GM18517 (cell line): ENCODE measurements around the gene GTPBP2.
"Not testable (repeated sequence)": the region's sequence is repeated elsewhere in the genome, so short reads cannot be mapped to it uniquely, and the experiment has no call there.

ENCODE experiments used
- ATAC-seq: cut with Tn5 transposase; IDR thresholded peaks from one replicate; pipeline ENCODE4 v1.9.1; 2021; ENCODE audit warnings: mild to moderate bottlenecking, moderate library complexity; ENCODE audit not compliant: unreplicated experiment

GTPBP2 gene

DNA sequence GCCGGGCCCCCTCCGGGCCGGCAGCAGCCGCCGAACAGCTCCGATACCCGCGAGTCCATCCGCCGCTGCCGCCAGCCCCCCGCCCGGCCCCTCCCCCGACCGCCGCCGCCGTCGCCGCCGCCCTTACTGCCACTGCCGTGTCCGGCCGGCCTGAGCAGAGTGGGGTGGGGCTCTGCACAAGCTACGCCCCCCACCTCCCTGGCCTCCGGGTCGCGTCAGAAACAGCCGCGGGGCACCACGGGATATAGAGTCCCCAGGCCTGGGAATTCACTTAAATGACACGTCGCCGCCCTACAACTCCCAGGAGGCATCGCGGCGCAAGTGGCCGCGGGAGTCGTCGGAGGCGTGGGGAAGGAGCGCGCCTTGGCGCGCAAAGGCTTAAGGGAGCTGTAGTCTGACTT is at the start of gene GTPBP2:
Gene GTPBP2, minus strand, starts transcription at position 161 of the 401 bp plus-strand sequence. Its CDS starts 102 bp downstream, at position 59.
- peak; percentile 71 for ATAC-seq

DNA sequence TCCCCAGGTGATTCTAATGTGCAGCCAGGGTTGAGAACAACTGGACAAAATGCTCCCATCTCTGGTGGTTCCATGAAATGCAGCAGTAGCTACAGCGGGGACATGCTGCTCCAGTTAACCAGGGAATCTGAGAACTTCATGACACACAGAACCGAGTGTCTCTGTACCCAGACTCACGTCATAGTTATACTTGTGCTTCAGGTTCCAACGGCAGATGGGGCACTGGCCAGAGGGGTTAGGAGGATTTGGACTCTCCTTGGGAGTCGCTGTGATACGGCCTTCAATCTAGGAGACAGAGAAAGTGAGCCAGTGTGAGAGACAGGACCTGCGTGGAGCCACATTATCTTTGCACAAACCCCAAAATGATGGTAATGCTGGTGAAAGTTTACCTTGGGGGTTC is 49.3 kb upstream of the GTPBP2 start:
- ATAC-seq = no peak

DNA sequence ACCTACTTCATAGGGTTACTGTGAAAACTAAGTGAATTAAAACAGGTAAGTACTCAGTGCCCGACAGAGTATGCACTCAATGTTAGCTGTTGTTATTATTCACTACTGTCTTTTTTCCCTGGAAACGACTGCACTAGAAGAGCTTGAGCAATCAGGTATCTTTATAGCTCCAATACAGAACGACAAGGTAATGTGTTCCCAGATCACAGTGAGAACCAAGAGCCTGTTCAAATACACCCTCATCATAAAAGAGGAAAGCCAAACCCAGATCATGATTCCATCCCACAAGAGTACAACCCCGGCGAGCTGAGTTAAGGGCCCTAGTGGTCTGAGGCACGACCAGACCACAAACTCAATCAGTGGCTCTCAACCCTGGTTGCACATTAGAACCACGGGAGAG is 48.7 kb upstream of the GTPBP2 start:
- no peak for ATAC-seq

GRCh38 chr6:43676962-43677606 is 48.0 kb upstream of the GTPBP2 start:
- no peak for ATAC-seq

- ATAC-seq = no peak
These were observed 45.9 kb upstream of the GTPBP2 start for GRCh38 chr6:43674921-43675320.

DNA sequence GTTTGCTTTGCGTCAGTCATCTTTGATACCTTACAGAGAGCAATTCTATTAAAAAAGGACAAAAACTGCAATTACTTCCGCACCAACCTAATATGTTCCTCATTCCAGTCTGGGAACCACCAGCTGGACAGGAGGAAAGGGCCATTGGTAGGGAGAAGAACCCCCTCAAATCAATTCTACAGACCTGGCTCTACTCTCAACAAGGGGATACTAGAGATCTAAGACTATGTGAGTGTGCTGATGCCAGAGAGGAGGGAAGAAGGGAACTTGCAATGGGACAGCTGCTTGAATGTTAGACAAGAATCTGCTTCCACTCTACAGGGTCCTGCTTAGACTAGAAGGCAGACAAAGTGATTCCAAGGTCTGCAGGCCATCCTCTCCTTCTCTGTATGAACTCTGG is 45.2 kb upstream of the GTPBP2 start:
- no peak for ATAC-seq

- no peak for ATAC-seq
These were observed 44.5 kb upstream of the GTPBP2 start for GRCh38 chr6:43673444-43674084.

DNA sequence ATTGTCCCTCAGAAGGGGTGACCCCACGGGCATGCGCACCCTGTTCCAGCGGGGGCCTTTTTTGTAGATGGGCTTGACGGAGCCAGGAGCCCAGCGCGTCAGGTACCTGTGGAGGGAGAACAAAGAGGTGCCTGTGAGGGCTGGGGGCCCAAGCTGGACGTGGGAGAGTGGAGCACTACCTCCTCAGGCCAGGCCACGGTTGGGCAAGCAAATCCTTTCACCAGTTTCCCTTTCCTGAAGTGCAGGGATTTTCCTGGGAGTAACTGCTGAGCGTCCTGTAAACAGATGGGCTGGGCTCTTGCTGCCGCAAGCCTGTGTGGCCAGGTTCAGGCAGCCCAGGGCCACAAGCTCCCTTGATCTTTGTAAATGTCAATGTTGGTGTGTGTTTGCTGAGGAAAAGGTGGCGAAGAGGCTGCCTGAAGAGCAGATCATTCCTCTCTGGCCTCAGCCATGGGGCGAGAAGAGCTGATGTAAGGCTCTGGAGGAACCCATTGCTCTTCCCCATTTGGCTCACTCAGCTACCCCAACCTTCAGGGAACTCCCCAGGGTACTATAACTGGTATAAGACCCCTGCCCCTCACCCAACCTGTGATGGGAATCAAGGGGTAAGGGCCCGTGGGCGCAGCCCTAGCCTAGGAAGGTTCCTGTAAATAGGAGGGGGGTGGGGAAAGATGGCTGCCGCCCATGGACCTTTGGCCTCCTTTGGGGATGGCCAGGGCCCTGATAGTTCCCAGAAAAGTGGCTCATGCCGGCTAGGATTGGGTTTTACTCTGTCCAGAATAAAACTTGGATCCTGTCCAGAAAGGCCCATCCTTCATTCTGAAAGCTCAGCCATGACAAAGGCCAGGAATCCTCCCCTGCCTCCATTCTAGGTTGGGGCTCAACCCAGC is 43.0 kb upstream of the GTPBP2 start:
- no peak for ATAC-seq

DNA sequence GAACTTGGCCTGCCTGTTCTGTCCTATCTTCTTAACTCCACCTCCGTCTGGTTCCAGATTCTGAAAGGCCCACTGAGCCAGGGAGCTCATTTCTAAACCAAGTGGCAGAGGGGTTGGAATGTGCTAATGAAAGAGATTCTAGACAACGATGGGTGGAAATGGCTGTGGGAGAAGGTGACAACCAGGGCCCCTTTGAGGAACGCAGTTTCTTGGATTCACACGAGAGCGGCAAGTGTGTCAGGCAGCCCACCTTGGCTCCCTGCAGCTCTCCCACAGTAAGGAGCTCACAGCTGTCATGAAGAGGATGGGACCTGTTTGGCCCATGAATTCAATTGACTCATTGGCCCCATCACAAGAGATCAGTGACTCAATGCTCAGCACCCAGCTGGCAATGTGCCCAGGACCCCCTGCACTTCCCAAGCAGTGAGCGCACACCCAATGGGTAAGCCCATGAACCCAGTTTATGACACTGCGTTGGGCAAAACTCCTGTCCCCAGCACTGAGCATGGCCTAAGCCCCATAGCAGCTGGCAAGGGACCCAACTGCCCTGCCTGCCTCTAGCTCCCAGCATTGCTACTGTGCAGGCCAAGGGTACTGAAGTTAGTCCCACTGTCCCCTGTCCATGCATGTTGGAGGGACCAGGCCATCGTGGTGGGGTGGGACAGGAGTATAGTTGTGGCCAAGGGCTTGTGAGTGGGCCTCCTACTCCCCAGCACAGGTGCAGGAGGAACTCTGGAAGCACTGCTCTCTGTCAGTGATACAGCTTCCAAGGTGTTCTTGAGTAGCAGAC is 42.1 kb upstream of the GTPBP2 start:
- no peak for ATAC-seq

- no peak for ATAC-seq
These were observed 41.5 kb upstream of the GTPBP2 start for GRCh38 chr6:43670623-43670986.

GRCh38 chr6:43669922-43670622 is 41.0 kb upstream of the GTPBP2 start:
- no peak for ATAC-seq

DNA sequence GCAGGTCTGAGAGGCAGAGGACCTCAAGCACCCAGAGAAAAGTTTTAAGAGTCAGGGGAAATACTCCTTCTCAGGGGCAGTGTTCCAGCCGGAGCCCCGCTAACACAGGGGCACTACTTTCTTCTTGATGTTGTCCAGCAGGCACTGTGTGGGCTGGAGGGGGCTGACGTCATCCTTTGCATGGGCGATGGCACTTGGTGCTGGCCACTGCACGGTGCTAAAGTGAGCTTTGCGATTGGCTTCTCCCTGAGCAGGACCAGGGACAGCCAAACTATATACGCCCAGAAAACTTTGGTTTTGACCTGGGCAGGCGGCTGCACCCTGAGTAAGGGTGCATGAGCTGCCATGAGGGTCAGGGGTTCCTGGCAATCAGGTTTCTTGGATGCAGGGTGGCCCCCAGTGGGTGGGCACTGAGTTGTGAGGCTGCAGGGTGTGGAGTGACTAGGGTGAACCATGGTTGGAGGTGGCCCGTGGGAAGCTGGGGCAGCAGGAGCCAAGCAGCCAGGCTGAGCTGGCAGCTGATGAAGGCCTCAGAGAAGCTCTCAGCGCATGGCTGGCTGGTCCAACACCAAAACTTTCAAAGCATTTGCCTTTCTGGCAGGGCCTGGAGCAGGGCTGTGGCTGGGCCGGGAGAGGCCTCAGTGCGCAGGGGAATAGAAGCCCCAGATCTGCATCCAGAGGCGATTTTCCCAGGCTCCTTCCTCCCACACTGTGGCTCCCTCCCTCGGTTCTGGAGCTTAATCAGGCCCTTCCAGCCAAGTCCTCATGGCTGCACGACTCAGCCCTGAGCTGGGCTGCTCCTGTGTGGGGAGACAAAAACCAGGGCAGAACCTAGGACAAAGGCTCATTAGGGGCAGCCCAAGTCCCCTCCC is 40.2 kb upstream of the GTPBP2 start:
- no peak for ATAC-seq

GRCh38 chr6:43668151-43669028 is 39.3 kb upstream of the GTPBP2 start:
- ATAC-seq = peak; percentile 56

DNA sequence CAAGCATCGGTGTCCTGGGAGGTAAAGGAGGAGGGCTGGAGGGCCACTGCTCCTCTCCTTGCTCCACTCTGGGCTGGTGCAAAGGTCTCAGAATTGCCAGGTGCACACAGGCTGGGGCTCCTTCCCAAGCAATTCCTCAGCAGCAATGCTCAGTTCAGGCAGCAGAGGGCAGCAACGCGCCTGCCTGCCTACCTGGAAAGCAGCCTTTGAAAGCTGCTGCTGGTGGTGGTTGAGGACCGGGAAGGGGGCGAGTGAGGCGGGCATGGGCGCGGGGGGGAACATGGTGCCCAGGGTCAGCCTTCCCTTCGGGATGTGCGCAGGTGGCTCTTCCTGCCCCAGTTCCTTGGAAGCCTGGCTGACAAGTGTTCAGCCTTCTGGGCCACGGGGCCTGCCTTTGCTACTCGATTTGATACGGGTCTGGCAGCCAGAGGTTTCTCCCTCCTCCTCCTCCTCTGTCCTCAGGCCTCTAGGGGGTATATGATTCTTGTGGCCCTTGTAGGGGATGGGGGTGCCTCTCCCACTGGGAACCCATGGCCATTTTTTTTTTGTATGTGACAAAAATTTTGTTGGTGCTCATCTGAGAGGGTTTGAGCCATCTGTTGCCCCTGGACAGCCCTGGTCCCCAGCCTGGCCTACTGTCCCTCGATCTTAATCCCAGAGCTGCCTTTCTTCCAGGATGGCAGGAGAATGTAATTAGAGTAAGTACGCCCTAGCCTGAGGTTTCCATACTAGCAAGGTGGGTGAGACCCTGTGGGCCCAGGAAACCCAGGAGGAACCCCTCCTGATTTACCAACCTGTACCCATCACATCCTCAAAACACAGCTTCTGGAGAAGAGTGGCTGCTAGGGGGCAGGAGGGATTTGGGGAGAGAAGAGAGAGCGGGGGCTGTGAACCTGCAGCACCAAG is 38.4 kb upstream of the GTPBP2 start:
- peak; percentile 46 for ATAC-seq

- no peak for ATAC-seq
These were observed 37.3 kb upstream of the GTPBP2 start for GRCh38 chr6:43666196-43666920.

- no peak for ATAC-seq
These were observed 36.3 kb upstream of the GTPBP2 start for GRCh38 chr6:43665376-43665775.

DNA sequence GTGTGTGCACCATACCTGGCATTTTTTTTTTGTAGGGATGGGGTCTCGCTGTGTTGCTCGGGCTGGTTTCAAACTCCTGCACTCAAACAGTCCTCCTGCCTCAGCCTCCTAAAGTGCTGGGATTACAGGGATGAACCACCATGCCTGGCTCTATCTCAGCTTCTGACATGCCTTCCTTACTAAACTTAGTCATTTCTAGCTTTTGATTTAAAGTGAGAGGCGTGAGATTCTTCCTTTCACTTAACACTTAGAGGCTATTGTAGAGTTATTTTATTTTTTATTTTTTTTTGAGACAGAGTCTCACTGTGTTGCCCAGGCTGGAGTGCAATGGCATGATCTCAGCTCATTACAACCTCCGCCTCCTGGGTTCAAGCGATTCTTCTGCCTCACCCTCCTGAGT is 33.9 kb upstream of the GTPBP2 start:
- ATAC-seq = not testable (repeated sequence)
